K562 (cell line): ENCODE results near the gene DYRK1B. TPM values are rescaled to one million over a fixed set of nuclear protein-coding genes. Genes with fewer than 3 reads are reported as not detected.

ENCODE experiments used
- CEBPB ChIP-seq: fragments of 450-650 bp; IDR thresholded peaks from 2 replicates; pipeline ENCODE4 v1.6.1; 2016; ENCODE audit warnings: missing genetic modification characterization, missing compliant biosample characterization
- HDAC1 ChIP-seq, 2 experiments: fragments of 450-650 bp; IDR thresholded peaks; 2 replicates each; pipeline ENCODE4 v1.6.1; 2016 to 2017; ENCODE audit warnings: inconsistent platforms in 1 of 2, mild to moderate bottlenecking in 1 of 2, moderate library complexity in 1 of 2
- KDM4B ChIP-seq, 2 experiments: fragments of 450-650 bp in 1 of 2; sonication (generic) in 1 of 2; IDR thresholded peaks; 2 replicates each; pipeline ENCODE4 v1.6.1; 2016 to 2017; ENCODE audit warnings: borderline replicate concordance in 2 of 2, antibody characterized with exemption in 1 of 2, low read depth in 1 of 2, mild to moderate bottlenecking in 1 of 2
- NFIC ChIP-seq: fragments of 450-650 bp; IDR thresholded peaks from 2 replicates; pipeline ENCODE4 v1.6.1; 2017; ENCODE audit warnings: mild to moderate bottlenecking, inconsistent platforms
- PHF8 ChIP-seq: fragments of 200-600 bp; sonication (generic); IDR thresholded peaks from 2 replicates; pipeline ENCODE4 v1.6.1; 2012; ENCODE audit warnings: mixed run types, mild to moderate bottlenecking, inconsistent platforms, low read length, moderate library complexity, borderline replicate concordance
- POLR2AphosphoS2 ChIP-seq: IDR thresholded peaks from 2 replicates; pipeline ENCODE4 v1.6.1; 2012; ENCODE audit warnings: low read length, improper control_type of control experiment
- PURB ChIP-seq: sonication (generic); formaldehyde crosslinking; IDR thresholded peaks from 2 replicates; pipeline ENCODE4 v1.9.0; 2021; ENCODE audit warnings: low read depth, mild to moderate bottlenecking, missing genetic modification reagents
- TCF3 ChIP-seq: sonication (generic); formaldehyde crosslinking; IDR thresholded peaks from 2 replicates; pipeline ENCODE4 v1.4.0; 2020; ENCODE audit warnings: mild to moderate bottlenecking, missing genetic modification reagents
- ZNF561 ChIP-seq: fragments of 450-650 bp; formaldehyde crosslinking; conservative IDR thresholded peaks from 2 replicates; pipeline ENCODE4 v1.4.0; 2020; ENCODE audit warnings: mild to moderate bottlenecking, moderate library complexity
- polyA plus RNA-seq, 8 experiments: library from polyadenylated mRNA; depleted of rRNA in 4 of 8; stranded (reverse) in 5 of 8; unstranded in 3 of 8; fragments of >200 nt; fragmentation: Nextera tagmentation in 2 of 8; fragmentation: Illumina TruSeq in 1 of 8; extraction: Ambion mirVana in 2 of 8; extraction: Trizol in 1 of 8; gene quantifications; 2 replicates each; pipeline versions ENCODE4 v1.2.1 to v1.2.3, GENCODE V29; 2011 to 2014; ENCODE audit warnings: inconsistent platforms in 1 of 8, missing spikeins in 1 of 8
- total RNA-seq, 7 experiments: library from RNA; depleted of rRNA in 6 of 7; stranded (reverse); fragments of >200 nt in 6 of 7; fragmentation: Illumina TruSeq in 2 of 7; extraction: Trizol in 2 of 7; gene quantifications; 2 replicates each; pipeline versions ENCODE4 v1.2.1 to v1.2.3, GENCODE V29; 2011 to 2021; ENCODE audit warnings: low replicate concordance in 1 of 7
- TF ChIP-seq, protein P1 (sequence below): fragments of 200-600 bp; sonication (generic); IDR thresholded peaks from one replicate; pipeline ENCODE4 v1.6.1; 2012; ENCODE audit warnings: mild to moderate bottlenecking, low read depth, low read length, inconsistent platforms
- TF ChIP-seq, protein P2 (sequence below), 2 experiments: IDR thresholded peaks; 2 replicates each; pipeline ENCODE4 v1.6.1; 2012; ENCODE audit warnings: improper control_type of control experiment in 2 of 2, low read depth in 2 of 2, low read length in 2 of 2, borderline replicate concordance in 1 of 2

The DYRK1B gene
- total and polyA plus RNA-seq, 9 of the 15 experiments (the other 6 are each of a cell fraction or from before 2014, with no cell fraction given), result 0.91 to 5.2 (median 1.5) TPM; not detected in 2

DNA sequence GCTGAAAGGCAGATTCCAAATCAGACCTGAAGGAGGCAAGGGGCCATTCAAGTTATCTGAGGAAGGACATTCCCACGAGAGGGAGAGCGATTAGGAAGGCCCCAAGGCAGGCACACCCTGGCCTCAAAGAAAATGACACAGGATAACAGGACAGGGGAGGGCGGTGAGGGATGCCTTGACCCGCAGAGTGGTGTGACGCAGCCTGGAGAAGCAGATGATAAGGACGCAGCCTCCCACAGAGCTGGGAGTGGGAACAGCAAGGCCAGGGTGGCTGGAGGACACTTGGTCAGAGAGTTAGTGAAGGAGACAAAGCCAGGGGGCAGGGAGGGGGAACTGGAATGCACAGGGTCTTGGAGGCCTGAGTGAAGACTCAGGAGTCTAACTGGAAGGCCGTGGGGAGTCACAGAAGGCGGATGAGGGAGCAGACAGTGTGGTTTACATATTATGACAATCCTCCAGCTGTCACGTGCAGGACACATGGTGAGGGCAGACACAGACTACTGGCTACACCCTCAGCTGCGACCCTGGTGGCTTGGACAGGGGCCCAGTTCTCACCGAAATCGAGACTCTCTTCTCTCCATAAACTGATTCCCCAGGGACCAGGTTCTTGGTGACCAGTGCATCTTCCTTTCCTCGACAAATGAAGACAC, 5.8 kb upstream of the DYRK1B start (continued):
- TF ChIP-seq, protein P1, sequence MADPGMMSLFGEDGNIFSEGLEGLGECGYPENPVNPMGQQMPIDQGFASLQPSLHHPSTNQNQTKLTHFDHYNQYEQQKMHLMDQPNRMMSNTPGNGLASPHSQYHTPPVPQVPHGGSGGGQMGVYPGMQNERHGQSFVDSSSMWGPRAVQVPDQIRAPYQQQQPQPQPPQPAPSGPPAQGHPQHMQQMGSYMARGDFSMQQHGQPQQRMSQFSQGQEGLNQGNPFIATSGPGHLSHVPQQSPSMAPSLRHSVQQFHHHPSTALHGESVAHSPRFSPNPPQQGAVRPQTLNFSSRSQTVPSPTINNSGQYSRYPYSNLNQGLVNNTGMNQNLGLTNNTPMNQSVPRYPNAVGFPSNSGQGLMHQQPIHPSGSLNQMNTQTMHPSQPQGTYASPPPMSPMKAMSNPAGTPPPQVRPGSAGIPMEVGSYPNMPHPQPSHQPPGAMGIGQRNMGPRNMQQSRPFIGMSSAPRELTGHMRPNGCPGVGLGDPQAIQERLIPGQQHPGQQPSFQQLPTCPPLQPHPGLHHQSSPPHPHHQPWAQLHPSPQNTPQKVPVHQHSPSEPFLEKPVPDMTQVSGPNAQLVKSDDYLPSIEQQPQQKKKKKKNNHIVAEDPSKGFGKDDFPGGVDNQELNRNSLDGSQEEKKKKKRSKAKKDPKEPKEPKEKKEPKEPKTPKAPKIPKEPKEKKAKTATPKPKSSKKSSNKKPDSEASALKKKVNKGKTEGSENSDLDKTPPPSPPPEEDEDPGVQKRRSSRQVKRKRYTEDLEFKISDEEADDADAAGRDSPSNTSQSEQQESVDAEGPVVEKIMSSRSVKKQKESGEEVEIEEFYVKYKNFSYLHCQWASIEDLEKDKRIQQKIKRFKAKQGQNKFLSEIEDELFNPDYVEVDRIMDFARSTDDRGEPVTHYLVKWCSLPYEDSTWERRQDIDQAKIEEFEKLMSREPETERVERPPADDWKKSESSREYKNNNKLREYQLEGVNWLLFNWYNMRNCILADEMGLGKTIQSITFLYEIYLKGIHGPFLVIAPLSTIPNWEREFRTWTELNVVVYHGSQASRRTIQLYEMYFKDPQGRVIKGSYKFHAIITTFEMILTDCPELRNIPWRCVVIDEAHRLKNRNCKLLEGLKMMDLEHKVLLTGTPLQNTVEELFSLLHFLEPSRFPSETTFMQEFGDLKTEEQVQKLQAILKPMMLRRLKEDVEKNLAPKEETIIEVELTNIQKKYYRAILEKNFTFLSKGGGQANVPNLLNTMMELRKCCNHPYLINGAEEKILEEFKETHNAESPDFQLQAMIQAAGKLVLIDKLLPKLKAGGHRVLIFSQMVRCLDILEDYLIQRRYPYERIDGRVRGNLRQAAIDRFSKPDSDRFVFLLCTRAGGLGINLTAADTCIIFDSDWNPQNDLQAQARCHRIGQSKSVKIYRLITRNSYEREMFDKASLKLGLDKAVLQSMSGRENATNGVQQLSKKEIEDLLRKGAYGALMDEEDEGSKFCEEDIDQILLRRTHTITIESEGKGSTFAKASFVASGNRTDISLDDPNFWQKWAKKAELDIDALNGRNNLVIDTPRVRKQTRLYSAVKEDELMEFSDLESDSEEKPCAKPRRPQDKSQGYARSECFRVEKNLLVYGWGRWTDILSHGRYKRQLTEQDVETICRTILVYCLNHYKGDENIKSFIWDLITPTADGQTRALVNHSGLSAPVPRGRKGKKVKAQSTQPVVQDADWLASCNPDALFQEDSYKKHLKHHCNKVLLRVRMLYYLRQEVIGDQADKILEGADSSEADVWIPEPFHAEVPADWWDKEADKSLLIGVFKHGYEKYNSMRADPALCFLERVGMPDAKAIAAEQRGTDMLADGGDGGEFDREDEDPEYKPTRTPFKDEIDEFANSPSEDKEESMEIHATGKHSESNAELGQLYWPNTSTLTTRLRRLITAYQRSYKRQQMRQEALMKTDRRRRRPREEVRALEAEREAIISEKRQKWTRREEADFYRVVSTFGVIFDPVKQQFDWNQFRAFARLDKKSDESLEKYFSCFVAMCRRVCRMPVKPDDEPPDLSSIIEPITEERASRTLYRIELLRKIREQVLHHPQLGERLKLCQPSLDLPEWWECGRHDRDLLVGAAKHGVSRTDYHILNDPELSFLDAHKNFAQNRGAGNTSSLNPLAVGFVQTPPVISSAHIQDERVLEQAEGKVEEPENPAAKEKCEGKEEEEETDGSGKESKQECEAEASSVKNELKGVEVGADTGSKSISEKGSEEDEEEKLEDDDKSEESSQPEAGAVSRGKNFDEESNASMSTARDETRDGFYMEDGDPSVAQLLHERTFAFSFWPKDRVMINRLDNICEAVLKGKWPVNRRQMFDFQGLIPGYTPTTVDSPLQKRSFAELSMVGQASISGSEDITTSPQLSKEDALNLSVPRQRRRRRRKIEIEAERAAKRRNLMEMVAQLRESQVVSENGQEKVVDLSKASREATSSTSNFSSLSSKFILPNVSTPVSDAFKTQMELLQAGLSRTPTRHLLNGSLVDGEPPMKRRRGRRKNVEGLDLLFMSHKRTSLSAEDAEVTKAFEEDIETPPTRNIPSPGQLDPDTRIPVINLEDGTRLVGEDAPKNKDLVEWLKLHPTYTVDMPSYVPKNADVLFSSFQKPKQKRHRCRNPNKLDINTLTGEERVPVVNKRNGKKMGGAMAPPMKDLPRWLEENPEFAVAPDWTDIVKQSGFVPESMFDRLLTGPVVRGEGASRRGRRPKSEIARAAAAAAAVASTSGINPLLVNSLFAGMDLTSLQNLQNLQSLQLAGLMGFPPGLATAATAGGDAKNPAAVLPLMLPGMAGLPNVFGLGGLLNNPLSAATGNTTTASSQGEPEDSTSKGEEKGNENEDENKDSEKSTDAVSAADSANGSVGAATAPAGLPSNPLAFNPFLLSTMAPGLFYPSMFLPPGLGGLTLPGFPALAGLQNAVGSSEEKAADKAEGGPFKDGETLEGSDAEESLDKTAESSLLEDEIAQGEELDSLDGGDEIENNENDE, result no peak
- no peak for TF ChIP-seq KDM4B (IDR thresholded peaks at IDR 0.05; ENCODE audit: borderline replicate concordance in 2 of 2, low read depth in 1 of 2)
- TF ChIP-seq POLR2AphosphoS2, result no peak
- TF ChIP-seq NFIC, result no peak
- TF ChIP-seq HDAC1 (IDR thresholded peaks at IDR 0.05), result peak in 1 of 2 experiments; percentile 68; a peak in 2 of 4 replicates
- TF ChIP-seq, protein P2, sequence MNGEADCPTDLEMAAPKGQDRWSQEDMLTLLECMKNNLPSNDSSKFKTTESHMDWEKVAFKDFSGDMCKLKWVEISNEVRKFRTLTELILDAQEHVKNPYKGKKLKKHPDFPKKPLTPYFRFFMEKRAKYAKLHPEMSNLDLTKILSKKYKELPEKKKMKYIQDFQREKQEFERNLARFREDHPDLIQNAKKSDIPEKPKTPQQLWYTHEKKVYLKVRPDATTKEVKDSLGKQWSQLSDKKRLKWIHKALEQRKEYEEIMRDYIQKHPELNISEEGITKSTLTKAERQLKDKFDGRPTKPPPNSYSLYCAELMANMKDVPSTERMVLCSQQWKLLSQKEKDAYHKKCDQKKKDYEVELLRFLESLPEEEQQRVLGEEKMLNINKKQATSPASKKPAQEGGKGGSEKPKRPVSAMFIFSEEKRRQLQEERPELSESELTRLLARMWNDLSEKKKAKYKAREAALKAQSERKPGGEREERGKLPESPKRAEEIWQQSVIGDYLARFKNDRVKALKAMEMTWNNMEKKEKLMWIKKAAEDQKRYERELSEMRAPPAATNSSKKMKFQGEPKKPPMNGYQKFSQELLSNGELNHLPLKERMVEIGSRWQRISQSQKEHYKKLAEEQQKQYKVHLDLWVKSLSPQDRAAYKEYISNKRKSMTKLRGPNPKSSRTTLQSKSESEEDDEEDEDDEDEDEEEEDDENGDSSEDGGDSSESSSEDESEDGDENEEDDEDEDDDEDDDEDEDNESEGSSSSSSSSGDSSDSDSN (IDR thresholded peaks at IDR 0.05; ENCODE audit: borderline replicate concordance in 1 of 2, low read depth in 2 of 2, low read length in 2 of 2), result 0 out of 4 replicates have a peak, but pooled peaks of 1 of the 2 experiments have one; percentile 66
- peak; percentile 59; the same call in 1 of the 2 replicates for TF ChIP-seq TCF3
- no peak for TF ChIP-seq PHF8
- no peak for TF ChIP-seq PURB (CRISPR knock-in tag)
- TF ChIP-seq ZNF561, result no peak
- no peak for TF ChIP-seq CEBPB (tag)
